DMS79 (cell line): ENCODE results near the gene CORIN.

ENCODE experiments used
- DNase-seq: peaks from one replicate; lab custom pipeline; 2025; lab: John Stamatoyannopoulos, UW

The CORIN gene

GRCh38 chr4:47642191-47642830 is 195.6 kb downstream of the CORIN start:
- no peak for DNase-seq

- DNase-seq: no peak
Measured at GRCh38 chr4:47641755-47642154, 196.1 kb downstream of the CORIN start.

DNA sequence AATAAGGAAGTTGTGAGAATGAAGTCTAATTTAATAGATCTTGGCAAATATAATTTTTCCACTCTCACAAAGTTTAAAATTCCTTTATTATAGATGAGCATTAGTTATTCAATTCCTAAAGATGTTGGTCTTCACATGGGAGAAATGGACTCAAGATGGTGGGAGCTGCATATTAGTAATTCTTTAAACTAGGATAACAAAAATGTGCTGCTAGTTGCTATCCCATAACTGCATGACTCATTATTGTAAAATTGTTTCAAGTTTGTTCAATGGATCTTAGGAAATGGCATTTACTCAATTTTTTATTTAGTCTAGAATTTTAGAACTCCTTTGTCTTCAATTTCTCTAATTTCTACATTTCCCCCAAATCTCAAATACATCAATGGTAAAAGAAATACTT is 197.0 kb downstream of the CORIN start:
- DNase-seq: no peak

DNA sequence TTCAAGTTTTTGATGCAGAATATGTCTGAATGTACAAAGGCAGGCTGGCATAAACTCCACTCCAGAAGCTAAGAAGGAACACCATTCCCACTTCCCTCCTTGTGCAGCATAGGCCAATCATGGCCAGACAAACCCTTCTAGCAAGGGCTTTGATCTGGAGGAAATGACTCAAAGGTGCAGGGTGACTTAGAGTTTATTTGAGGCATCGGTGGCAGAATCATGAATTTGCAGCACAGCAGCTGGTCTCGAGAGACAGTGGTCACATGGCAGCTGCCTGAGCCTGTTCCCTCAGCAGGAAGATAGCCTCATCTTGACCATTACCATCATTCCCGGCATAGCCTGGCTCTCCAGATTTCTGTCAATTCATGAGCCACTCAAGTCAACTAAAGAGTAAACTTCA is 198.3 kb downstream of the CORIN start:
- DNase-seq: no peak

DNA sequence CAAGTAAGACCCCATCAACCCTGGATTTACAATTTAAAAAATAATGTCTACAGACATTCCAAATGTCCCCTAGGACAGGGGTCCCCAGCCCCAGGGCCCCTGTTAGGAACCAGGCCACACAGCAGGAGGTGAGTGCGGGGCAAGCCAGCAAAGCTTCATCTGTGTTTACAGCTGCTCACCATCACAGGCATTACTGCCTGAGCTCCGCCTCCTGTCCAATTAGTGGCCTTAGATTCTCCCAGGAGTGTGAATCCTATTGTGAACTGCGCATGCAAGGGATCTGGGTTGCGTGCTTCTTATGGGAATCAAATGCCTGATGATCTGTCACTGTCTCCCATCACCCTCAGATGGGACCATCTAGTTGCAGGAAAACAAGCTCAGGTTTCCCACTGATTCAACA is 206.7 kb downstream of the CORIN start:
- DNase-seq: no peak

DNA sequence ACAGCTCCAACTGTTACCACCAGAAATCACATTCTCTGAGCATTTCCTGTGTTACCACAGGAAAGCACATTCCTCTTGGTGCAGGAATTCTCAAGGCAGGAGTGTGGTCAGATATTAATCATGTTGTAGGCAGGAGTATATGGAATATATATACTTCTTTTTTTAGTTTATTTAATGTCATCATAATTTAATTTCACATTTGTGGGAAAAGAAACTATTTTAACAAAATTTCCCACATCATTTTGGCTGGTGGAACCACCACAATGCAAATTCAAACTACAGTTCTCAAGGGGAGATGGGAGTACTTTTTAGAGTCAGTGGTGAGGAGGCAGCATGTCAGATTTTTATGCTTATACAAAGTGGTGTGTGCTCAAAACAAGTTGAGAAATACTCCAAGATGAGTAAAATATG is 213.8 kb downstream of the CORIN start:
- DNase-seq: no peak

DNA sequence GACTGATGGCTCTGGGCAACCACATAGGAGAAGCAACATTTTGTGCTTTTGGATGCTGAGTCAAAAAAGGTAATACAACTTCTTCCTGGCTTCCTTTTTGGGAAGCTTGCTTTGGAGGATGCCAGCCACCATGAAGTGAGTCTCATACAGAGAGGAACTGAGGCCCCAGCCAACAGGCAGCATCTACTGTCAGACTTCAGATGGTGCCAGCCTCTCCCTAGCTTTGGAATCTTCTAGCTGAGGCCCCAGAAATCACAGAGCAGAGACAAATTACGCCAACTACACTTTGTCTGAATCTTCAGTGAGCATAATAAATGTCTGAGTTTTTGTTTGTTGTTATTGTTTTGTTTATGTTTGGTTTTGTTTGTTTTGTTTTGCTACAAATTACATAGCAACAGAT is 216.7 kb downstream of the CORIN start:
- DNase-seq: no peak

DNA sequence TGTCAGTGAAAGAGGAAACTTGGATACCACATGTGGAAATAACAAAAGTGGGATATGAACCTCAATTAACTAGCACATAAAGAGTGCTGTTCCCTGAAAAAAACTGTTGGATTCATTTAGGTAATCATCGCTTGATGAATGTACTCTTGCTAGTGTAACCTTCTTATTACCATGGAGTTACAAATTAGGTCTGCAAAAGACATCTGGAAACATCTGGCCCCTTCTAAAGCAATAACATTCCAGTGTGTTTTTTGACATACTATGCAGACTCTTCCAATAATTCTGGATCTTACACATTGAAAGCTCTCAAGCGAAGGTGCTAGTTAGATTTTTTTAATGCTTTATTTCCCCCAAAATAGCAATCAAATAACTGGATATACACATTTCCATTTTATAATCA is 218.2 kb downstream of the CORIN start:
- no peak for DNase-seq

DNA sequence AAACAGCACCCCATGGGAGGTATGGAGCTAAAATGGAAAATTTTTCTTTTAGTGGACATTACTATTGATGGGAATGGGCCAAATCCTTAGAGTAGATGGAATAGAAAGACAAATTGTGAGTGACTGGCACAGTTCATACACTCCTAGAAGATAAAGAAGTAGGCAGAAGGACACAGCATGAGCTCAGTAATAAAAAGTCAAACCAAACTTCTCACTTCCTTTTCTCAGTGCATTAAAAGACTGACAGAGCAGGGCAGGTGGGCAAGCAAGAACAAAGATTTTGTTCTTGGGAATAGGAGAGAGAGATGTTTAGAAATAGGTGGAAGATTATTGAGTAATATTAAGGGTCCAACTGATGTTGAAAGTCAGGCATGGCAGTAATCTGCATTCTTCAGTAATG is 220.3 kb downstream of the CORIN start:
- DNase-seq: no peak

- no peak for DNase-seq
Measured at GRCh38 chr4:47615385-47615784, 222.5 kb downstream of the CORIN start.

DNA sequence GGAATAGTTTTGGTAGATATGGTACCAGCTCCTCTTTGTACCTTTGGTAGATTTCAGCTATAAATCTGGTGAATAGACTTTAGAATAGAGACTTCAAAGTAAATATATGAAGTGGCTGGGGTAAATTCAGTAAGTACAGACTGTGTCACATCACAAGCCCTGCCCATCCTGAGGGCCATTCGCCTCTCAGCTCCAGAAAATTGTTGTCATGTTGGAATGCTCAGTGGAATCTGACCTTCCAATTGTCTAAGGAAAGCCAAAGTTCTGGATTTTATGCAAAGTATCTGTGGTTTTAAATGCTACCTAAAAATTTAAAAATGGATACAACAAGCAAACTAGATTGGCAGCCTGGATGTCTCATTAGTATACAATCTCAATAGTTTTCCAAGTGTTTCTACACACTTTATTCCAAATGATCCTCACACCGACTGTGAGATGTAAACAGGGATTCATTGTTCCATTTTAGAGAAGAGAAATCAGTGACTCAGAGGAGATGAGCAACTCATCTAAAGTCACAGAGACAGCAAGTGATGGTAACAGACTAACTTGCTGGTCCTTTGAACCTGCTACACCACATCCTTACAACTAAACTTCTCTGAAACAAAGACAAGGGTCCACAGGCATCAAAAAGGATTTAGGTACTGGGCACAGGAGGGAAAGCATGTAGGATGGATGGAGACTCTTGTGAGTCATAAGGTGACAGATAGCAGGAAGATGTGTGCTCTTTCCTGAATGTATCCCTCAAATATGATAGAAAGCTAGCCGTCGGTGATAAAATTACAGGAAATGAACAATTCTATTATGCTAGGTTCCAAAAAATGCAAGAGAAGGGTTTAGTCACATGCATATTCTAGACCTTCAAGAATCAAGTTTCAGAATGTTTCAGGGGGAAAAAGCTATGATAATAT is 225.5 kb downstream of the CORIN start:
- no peak for DNase-seq

- DNase-seq: no peak
Measured at GRCh38 chr4:47606482-47606881, 231.4 kb downstream of the CORIN start.

DNA sequence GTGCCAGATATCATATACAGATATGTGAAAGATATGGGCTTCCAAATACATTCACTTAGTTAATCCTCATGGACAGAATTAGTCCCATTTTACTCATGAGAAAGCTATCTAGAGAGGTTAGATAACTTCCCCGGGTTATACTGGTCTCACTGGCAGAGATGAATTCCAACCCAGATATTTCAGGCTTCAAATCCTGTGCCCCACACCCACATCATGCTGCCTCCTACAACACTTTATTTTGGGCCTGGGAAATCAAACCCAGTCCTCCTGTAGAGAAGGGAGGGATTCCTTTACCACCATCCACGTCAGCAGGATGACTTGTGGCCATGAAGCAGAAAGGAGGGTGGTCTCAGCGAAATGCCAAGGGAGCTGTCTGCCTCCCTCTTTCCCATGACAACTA is 239.0 kb downstream of the CORIN start:
- no peak for DNase-seq

DNA sequence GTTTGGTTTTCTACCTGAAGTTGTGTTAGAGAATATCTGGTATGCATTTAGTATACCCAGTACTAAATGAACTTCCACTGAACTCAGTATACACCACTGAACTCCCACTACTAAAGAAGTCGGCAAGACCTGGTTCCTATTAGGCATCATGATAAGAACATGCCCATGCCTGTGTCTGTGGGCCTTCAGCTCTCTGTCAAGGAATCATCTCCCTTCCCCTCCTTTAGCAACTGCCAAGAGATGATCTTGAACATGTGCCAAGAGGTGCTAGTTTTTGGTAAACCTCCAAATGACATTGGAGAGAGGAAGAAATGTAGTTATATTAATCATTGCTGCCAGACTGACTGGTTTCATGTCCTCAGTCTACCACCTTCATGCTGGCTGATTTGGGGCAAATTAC is 239.5 kb downstream of the CORIN start:
- no peak for DNase-seq

GRCh38 chr4:47597696-47598095 is 240.2 kb downstream of the CORIN start:
- DNase-seq: no peak

DNA sequence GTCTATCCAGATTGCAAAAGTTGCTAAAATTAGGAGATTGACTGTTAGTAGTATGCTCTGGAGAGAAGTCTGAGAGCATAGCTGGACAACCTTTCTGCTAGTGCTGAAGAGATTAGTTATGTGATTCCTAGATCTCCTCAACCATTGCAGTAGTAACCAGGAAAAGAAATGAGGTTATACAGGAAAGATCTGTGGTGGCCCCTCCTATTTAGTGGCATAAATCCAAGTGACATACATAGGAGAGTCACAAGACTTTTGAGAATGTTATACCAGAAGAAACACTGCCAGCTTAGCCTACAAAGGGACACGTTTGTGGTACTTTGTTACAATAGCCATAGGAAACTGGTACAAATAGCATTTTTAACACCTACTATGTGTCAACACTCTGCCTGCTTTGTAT is 247.5 kb downstream of the CORIN start:
- DNase-seq: no peak

GRCh38 chr4:47579235-47579634 is 258.6 kb downstream of the CORIN start:
- DNase-seq: no peak

DNA sequence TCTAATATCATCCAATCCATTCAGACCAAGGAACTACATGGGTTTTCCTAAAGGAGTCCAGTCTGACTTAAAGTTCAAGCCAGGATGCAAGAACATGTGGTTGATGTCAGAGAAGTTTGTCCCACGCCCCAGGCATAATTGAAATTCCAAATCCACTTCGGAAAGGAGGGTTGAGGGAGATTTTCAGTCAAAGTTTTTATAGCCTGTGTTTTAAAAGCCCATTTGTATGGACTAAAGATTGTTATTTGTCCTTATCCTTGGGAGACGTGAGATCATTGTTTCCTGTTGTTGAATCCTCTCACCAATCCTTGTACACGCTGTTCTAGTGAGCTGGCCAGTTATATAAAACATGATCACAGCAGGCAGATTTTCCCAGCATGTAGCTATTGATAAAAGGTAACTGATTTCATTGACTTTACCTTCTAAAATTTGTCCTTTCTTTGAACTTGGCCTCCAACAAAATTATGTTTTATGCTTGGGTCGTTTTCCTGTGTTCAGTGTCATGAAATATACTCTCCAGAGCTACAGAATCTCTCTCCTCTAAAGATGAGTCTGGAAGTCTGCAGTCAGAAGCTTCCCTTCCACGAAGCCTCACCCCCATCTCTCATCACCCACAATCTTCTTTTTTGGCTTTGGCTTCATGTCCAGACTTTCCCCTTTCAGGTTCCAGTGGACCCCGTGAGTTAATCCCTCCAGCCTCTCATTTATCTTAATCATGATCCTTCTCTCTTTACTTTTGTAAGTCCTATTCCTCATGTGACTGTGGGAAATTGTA is 259.9 kb downstream of the CORIN start:
- no peak for DNase-seq

GRCh38 chr4:47572981-47573380 is 264.9 kb downstream of the CORIN start:
- DNase-seq: no peak

GRCh38 chr4:47570816-47571215 is 267.1 kb downstream of the CORIN start:
- DNase-seq: no peak

DNA sequence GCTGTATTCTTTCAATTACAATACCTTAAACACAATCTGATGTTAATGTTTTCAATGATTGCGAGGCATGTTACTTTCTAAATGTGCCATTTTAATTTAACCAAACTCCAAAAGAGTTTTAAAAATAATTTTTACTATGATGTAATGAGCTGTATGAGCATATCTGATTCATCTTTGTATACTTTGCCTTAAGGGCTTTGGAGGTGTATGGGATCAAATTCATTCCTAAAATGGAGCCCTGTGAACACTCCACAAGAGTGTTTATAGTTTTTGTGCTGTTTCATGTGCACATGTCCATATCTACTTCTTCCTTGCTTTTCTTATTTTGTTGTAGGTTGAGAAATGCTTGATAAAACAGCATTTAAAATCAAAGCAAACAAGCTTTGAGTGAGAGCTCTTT is 270.4 kb downstream of the CORIN start:
- no peak for DNase-seq

- no peak for DNase-seq
Measured at GRCh38 chr4:47566969-47567368, 270.9 kb downstream of the CORIN start.

DNA sequence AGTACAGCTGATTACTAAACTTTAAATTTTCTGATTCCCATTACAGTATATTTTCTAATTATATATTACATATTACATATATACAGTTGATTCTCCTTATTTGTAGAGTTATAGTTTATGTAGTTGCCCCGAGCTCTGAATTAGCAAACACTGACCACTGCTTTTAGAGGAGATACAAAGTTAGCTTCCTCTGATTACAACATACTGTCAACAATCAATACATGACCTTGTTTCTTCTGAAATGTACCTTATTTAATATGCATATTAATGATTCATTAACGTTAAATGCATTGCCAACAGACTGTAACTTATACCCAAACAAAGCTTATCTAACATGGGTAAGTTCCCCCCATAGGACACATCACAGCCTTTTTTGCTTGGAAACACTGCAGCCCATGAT is 271.3 kb downstream of the CORIN start:
- DNase-seq: no peak
